T47D (cell line): ENCODE measurements around the gene PINK1.
"Not testable (repeated sequence)": the region's sequence is repeated elsewhere in the genome, so short reads cannot be mapped to it uniquely, and the experiment has no call there.

Experiments used
- DNase-seq, 2 experiments: peaks; one replicate each; pipeline versions ENCODE4 v3.0.0 to v3.0.0-alpha.2; 2011 to 2012; ENCODE audit warnings: low read depth in 1 of 2, low spot score in 1 of 2
- JUND ChIP-seq: IDR thresholded peaks from 2 replicates; pipeline ENCODE4 v1.6.1; 2012; ENCODE audit warnings: low read depth
- in situ Hi-C: cut with HindIII; loops from 2 replicates; pipeline ENCODE4 v1.10.0; 2016; ENCODE audit warnings: low sequenced_read_pairs, low pct_unique_long_range_greater_than_20kb

Gene PINK1

DNA sequence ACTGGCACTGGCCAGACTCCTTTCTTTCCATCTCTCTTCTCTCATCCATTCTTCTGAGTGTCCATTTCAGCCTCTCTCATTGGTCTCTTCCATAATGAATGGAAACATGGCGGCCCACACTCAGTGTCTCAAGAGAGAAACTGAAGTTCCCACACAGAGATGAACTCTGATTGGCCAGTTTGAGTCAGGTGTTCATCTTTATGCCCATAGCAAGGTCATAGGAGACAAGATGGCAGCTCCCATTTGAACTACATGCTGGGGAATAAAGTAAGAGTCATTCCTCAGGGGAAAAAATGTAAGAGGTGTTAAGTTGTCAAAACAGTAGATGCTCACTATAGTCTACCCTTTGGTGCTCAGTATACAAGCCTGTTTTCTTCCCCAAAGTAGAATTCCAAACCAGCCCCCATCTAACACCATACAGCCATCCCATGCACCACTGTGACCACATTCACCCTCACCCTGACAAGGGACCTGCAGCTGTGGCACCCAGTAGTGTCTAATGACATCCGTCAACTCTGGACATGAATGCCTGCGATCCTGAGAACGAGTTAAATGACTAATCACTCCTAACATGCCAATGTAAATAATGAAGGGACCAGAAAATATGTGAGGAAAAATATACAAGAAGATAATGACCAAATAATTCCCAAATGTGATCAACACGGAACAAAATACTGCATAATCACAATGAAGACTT, 32.0 kb upstream of the PINK1 start:
- in situ Hi-C loops = no loop called here
- TF ChIP-seq JUND = no peak
- DNase-seq = no peak

DNA sequence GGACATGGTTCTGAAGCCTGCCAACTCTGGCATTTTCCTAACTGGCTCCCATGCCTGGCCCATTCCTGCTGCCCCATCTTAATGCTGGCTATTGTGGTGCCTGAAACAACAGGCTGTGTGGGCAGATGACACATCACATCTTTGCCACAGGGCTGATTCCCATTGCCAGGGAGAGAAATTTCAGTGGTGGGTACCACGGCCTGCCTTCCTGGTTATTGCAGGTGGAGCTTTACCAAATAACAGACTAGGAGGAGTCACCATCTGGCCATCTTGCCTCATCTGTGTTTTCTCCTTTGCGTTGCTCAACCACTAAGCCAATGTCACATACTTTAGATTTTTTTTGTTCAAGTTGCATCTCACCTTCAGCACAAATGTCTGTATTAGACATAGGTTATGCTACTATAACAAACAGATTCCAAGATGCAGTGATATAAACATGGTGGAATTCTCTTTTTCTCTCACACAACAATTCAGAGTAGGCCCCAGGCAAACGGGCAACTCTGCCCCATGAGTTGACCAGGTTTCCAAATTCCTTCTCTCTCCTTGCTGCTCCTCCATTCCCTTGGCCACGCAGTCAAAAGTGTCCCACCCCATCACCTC, 30.3 kb upstream of the PINK1 start:
- in situ Hi-C loops = no loop called here
- TF ChIP-seq JUND = no peak
- peak in 1 of 2 experiments; percentile 44 for DNase-seq

DNA sequence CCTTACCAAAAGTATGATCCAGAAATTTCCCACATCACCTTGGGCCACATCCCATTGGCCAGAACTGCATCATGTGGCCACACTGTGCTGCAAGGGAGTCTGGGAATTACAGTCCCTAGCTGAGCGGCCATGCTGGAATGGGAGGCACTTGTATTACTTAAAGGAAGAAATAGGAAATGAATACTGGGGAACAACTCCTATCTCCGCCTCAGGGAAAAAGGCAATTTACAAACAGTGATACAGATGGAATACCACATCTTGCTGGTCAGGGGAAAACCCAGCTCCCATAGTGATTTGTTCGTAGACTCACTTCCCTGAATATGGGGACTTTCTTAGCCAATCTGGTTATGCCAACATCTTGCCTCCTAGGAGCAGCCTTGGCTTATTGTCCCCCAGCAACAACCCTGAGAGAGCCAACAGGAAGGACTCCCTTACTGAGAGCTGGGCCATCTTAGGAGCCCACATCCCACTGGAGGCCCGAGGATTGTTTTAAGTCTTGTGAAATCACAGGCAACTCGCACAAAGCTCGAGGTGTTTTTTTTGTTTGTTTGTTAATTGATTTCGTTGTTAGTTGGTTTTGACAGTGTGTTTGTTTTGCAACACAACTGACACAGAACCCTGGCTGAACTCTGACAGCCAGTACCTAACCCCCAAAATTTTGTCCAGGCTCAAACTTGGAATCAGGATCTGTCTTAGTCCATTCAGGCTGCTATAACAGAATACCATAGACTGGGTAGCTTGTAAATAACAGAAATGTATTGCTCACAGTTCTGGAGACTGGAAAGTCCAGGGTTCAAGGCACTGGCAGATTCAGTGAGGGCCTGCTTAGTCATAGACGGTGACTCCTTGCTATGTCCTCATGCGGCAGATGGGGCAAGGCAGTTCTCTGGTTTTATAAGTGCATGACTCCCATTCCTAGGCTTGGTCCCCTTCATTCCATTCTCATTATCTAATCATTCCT, 29.5 kb upstream of the PINK1 start:
- in situ Hi-C loops = no loop called here
- no peak for TF ChIP-seq JUND
- DNase-seq = peak in 1 of 2 experiments; percentile 25

DNA sequence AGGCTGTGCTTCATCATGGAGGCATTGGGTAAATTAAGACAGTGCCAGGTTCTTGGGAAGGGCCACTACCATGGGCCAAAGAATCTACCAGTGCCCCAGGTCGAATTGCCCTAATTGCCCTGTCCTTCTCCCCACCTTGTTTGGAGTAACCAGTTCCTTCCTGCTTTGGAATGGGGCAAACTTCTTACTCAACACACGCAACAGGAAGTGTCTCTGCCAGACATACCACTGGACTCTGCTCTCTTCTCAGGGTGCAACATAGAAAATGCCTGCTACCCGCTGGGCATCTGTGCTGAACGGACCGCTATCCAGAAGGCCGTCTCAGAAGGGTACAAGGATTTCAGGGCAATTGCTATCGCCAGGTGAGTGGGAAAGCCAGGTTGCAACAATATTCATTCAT, 28.6 kb upstream of the PINK1 start:
- no peak for TF ChIP-seq JUND
- peak in 1 of 2 experiments; percentile 30 for DNase-seq
- in situ Hi-C loops = no loop called here

DNA sequence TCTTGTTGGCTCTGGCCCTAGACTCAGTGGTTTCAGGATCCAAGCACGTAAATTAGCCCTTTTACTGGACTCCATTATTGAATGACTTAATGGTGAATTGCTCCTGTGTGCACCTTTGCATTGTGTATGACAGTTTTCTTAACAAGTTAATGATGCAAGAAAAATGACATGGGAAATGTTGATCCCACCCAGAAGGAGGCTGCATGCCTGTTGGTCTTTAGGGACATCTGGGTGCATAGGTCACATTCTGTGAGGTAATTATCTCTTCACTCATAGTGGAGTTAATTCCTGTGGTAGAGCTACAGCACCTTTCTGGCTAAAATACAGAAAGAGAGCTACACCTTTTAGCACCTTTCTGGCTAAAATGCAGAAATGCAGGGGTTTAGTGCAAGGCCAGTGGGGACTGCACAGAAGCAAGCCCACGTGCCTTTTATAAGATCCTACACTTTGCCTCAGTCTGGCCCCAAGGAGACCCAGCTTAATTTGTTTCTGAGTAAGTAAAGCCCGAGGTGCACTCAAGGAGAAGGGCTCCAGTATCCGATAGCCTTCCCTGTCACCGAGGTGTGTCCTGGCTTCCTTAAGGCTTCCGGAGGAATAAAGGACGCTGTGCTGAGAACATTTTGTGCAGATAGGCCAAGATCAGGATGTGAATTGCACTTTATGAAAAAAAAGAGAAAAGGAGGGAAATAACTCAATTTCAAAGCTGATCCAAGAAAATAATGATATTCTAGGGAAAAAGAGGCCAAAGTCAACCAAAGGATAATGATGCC, 26.3 kb upstream of the PINK1 start:
- in situ Hi-C loops, DNase-seq: not testable (repeated sequence)

DNA sequence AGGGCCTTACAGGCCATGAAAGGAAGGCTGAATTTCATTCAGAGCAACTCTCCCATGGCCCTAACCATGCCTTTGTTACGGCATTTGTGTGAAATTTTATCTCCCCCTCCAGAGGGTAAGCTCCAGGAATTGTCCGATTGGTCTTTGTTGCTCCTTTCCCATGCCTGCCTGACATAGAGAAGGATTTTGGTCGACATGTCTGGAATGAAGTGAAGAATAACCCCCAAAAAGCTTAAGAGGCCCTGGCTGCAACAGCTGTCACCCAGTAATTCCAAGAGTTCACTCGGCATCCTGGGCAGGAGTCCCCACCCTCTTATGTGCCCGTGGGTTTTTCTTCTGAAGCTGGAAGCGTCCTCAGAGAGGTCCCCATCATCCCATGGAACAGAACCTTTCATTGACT, 23.7 kb upstream of the PINK1 start:
- no peak for TF ChIP-seq JUND
- DNase-seq = no peak
- in situ Hi-C loops = no loop called here

DNA sequence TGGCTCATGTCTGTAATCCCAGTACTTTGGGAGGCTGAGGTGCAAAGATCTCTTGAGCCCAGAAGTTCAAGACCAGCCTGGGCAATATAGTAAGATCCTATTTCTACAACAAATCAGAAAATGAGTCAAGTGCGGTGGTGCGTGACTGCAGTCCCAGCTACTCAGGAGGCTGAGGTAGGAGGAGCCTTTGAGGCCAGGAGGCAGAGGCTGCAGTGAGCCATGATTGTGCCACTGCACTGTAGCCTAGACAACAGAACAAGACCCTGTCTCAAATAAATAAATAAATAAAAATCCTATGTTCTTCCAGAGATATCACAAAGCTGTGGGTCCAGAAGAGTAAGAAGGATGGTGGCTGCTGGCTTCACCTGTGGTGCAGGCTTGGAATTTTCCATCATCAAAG, 22.3 kb upstream of the PINK1 start:
- no peak for DNase-seq
- in situ Hi-C loops = no loop called here
- no peak for TF ChIP-seq JUND

DNA sequence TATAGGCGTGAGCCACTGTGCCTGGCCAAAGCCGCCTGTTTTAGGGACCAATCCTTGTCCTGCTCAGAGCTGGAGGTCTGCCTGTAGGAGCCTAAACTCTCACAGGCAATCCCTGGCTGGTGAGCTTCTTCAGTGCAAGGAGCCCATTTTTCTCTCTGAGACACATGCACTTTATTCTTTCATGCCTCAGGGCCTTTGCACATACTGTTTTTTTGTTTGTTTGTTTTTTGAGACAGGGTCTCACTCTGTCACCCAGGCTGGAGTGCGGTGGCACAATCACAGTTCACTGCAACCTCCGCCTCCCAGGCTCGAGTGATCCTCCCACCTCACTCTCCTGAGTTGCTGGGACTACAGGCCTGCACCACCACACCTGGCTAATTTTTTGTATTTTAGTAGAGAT, 21.6 kb upstream of the PINK1 start:
- in situ Hi-C loops = no loop called here
- DNase-seq = no peak

DNA sequence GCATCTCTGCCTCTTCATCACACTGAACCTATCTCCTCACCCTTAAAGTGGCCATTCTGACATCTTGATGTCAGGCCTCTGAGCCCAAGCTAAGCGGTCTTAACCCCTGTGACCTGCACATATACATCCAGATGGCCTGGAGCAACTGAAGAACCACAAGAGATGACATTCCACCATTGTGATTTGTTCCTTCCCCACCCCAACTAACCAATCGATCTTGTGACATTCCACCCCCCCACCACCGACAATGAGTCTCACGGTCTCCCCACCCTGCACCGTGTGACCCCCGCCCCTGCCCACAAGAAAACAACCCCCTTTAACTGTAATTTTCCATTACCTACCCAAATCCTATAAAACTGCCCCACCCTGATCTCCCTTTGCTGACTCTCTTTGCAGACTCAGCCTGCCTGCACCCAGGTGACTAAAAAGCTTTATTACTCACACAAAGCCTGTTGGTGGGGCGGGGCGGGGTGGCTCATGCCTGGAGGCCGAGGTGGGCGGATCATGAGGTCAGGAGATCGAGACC, 21.0 kb upstream of the PINK1 start:
- no peak for DNase-seq
- in situ Hi-C loops = no loop called here
- no peak for TF ChIP-seq JUND

More for the DNA sequence above, 21.6 kb upstream of the PINK1 start:
- no peak for TF ChIP-seq JUND

DNA sequence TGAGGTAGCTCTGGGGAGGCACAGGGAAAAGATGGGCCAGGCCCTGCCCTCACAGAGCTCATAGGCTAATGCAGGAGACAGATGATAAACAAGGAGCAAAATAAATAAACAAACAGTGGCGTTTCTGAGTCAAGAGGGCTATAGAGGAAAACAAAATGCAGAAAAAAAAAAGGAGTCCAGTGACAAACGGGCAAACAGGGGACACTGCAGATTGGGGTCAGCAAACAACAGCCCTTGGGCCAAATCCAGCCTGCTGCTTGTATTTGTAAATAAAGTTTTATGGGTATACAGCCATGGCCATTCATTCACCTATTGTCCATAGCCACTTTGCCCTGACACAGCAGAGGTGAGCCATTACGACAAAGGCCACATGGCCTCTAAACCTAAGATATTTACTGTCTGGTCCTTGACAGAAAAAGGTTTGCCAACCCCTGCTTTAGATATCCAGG, 19.1 kb upstream of the PINK1 start:
- TF ChIP-seq JUND = no peak
- in situ Hi-C loops = no loop called here
- DNase-seq = no peak

DNA sequence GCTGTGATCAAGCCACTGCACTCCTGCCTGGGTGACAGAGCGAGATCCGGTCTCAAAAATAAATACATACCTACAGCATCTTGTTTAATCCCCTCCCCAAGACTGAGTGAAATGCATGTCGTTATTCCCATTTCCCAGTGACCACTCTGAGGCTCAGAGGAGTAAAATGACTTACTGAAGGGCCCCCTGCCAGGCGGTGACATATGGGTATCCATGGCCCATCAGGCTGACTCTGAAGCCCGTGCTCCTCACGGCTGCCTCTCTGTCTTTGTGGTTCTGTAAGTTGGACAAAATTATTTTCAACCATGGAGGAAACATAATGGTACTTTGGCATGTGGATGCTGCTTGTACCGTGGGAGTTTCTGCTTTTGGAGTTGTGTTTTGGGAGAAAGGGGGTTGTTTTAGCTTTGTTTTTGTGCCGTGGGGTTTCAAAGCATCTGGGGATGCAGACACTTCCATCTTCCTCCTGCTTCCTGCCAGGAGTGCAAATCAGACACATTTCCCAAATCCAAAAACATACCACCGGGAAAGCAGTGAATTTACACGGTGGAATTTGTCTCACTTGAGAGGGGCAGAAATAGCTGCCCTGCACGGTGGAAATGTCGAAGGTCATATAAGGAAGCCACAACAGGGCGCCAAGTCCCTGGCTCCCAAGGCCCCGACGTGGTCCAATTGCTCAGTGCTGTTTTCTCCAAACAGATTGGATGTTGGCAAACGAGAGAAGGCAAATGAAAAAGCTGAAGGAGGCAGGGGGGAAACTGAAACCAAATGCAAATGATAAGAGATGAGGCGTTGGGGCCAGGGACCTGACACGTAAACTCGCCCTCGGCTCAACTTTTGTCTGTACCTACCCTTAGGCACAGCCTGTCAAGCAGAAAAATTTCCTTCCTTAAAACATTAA, 17.1 kb upstream of the PINK1 start:
- no peak for DNase-seq
- in situ Hi-C loops = no loop called here
- TF ChIP-seq JUND = no peak
